NCI-H128 (cell line): ENCODE measurements around the gene PSRC1.

Experiments
- DNase-seq: peaks from one replicate; lab custom pipeline; 2025; ENCODE audit not compliant: unreplicated experiment; lab: John Stamatoyannopoulos, UW

PSRC1 gene

GRCh38 chr1:109259674-109260557 lies 23.0 kb downstream of the PSRC1 start:
- DNase-seq = no peak

GRCh38 chr1:109258481-109259466 lies 24.2 kb downstream of the PSRC1 start:
- DNase-seq = no peak

GRCh38 chr1:109257682-109258421 lies 25.1 kb downstream of the PSRC1 start:
- DNase-seq = no peak

GRCh38 chr1:109256971-109257681 lies 25.8 kb downstream of the PSRC1 start:
- DNase-seq = no peak

- DNase-seq = no peak
Measured at GRCh38 chr1:109256085-109256484, 26.9 kb downstream of the PSRC1 start.

GRCh38 chr1:109255678-109256077 lies 27.3 kb downstream of the PSRC1 start:
- no peak for DNase-seq

GRCh38 chr1:109255097-109255651 lies 27.8 kb downstream of the PSRC1 start:
- no peak for DNase-seq

GRCh38 chr1:109254621-109255096 lies 28.3 kb downstream of the PSRC1 start:
- DNase-seq = no peak

GRCh38 chr1:109253803-109254620 lies 28.9 kb downstream of the PSRC1 start:
- DNase-seq = no peak

- peak; percentile 31 for DNase-seq
Measured at GRCh38 chr1:109252893-109253802, 29.8 kb downstream of the PSRC1 start.

GRCh38 chr1:109252167-109252892 lies 30.6 kb downstream of the PSRC1 start:
- no peak for DNase-seq

GRCh38 chr1:109251277-109252166 lies 31.4 kb downstream of the PSRC1 start:
- no peak for DNase-seq

GRCh38 chr1:109250454-109251276 lies 32.3 kb downstream of the PSRC1 start:
- DNase-seq = no peak

GRCh38 chr1:109249654-109250401 lies 33.1 kb downstream of the PSRC1 start:
- DNase-seq = no peak
